Mesangial cell (primary cell): ENCODE measurements around the gene PCDHGA8. TPM values are rescaled to one million over a fixed set of nuclear protein-coding genes. Genes with fewer than 3 reads are reported as not detected.

Experiments
- total RNA-seq: library from RNA; depleted of rRNA; stranded (reverse); fragments of >200 nt; gene quantifications from 2 replicates; pipeline ENCODE4 v1.2.3, GENCODE V29; 2015

Gene PCDHGA8
- total RNA-seq, result under 0.01 and 0.89 TPM in 2 replicates

GRCh38 chr5:141392429-141393198, at the start of gene PCDHGA8:
Gene PCDHGA8 (plus strand): TSS chr5:141392633. CDS start chr5:141392814, 181 bp downstream.

DNA sequence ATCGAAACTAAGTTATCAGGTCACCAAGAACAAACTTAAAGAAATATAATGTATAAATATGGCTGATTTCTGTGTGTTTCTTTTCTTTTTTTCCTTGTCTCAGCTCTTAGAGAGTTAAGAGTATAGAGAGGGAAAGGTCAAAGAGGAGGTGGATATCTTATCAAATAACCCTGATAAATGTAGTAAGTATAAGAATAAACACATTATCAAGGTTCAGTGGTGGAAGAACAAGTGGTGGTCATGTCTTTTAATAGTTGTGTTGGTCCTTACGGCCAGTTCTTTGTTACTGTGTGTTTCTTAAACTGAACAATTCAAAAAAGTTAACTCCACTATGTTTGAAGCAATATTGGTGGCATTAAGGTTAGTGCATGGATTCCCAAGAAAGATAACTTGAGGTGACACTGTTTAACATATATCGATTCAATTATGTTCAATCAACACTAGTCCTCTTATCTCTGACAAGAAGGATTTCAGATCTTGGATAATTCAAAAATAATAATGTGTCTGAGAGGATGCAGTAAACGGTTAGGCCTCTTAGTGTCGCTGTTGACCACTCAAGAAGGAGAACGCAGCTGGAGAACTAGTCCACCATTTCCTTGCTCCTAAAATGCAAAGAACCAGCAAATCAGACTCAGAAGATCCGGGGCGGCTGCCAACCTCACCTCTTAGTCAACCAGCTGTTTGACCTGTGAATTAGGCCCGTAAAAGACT, 49.0 kb upstream of the PCDHGA8 start, which contains the start of gene PCDHGA3:
Gene PCDHGA3 (plus strand): TSS at position 588 of the 711 bp plus-strand sequence. CDS start 205 bp downstream, outside the sequence.

GRCh38 chr5:141349917-141350619, 42.4 kb upstream of the PCDHGA8 start, which contains the start of gene PCDHGB1:
Gene PCDHGB1 (plus strand): TSS chr5:141350099. CDS start chr5:141350261, 162 bp downstream.

GRCh38 chr5:141354900-141355469, 37.4 kb upstream of the PCDHGA8 start, which contains the start of gene PCDHGA4:
Gene PCDHGA4 (plus strand): TSS chr5:141355021. CDS start chr5:141355108, 87 bp downstream.

GRCh38 chr5:141359790-141360426, 32.5 kb upstream of the PCDHGA8 start, which contains the start of gene PCDHGB2:
Gene PCDHGB2 (plus strand): TSS chr5:141359994. CDS start chr5:141360136, 142 bp downstream.

GRCh38 chr5:141363952-141364660, 28.3 kb upstream of the PCDHGA8 start, which contains the start of gene PCDHGA5:
Gene PCDHGA5 (plus strand): TSS chr5:141364162. CDS start chr5:141364331, 169 bp downstream.

DNA sequence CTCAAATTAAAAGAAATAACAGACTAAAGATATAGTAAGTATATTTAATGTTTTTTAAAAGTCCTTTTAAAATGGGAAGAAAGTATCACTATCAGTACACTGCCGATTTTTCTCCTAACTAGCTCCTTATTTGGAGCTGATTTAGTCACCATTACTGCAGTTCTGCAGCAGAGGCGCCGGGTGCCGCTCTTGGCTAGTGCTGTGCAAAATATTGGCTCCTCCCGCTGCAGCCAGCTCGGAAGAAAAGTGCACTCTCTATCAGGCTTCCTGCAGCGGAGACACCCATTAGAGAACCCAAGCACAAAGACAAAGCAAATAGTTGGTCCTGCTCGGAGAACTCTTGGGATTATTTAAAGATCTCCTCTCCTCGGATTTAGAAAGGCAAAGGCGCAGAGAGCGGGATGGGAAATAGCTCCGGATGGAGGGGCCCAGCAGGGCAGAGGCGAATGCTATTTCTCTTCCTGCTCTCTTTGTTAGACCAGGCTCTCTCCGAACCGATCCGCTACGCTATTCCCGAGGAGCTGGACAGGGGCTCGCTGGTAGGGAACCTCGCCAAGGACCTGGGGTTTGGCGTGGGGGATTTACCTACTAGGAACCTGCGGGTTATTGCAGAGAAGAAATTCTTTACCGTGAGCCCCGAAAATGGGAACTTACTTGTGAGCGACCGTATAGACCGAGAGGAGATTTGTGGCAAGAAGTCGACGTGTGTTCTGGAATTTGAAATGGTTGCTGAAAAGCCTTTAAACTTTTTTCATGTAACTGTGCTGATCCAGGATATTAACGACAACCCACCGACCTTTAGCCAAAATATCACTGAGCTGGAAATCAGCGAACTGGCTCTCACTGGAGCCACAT, 22.2 kb upstream of the PCDHGA8 start, which contains the start of gene PCDHGB3:
Gene PCDHGB3 (plus strand): TSS at position 249 of the 855 bp plus-strand sequence. CDS start 153 bp downstream, at position 402.

DNA sequence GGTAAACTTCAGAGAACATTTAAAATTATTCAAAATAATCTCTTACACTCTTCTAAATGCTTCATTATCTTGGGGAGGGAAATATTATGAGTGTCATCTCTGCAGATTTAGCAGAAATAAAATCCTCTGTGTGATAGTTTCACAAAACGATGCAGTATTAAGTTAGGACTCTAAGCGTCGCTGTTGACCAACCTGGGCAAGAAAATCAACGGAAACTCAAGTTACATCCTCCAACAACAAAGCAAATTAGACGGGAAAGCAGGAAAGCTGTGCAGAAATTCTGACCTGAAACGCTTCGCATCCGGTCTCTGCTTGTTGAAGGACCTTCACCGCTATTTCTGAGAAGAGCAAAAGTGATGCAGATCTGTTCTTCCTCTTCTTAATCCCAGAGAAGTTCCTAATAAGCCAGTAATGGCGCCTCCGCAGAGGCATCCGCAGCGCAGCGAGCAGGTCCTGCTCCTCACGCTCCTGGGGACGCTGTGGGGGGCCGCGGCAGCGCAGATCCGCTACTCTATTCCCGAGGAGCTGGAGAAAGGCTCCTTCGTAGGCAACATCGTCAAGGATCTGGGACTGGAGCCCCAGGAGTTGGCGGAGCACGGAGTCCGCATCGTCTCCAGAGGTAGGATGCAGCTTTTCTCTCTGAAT, 18.6 kb upstream of the PCDHGA8 start, which contains the start of gene PCDHGA6:
Gene PCDHGA6 (plus strand): TSS at position 219 of the 645 bp plus-strand sequence. CDS start 193 bp downstream, at position 412.

GRCh38 chr5:141382469-141383294, 9.8 kb upstream of the PCDHGA8 start, which contains the start of gene PCDHGA7:
Gene PCDHGA7 (plus strand): TSS chr5:141382742. CDS start chr5:141382900, 158 bp downstream.

GRCh38 chr5:141387557-141388311, 4.7 kb upstream of the PCDHGA8 start, which contains the start of gene PCDHGB4:
Gene PCDHGB4 (plus strand): TSS chr5:141387698. CDS start chr5:141387885, 187 bp downstream.

DNA sequence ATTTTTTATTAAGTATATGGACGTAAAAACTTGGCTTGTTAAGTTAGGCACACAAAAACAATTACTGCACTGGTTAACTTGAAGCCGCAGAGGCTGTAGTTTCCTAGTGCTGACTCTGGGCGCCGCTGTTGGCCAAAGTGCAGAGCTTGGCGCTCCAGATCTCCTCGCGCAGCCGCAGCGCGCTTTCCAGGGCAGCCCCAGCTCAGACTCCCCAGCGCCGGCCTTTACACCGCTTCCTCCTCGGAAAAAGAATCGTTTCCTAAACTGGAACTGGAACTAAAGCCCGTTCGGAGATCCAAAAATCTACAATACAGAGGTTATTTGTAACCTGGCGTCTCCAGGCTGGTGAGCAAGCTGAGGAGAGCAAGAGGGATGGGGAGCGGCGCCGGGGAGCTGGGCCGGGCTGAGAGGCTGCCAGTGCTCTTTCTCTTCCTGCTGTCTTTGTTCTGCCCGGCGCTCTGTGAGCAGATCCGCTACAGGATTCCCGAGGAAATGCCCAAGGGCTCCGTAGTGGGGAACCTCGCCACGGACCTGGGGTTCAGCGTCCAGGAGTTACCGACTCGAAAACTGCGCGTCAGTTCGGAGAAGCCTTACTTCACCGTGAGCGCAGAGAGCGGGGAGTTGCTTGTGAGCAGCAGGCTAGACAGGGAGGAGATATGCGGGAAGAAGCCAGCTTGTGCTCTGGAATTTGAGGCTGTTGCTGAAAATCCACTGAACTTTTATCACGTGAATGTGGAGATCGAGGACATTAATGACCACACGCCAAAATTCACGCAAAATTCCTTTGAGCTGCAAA, 5.5 kb downstream of the PCDHGA8 start, which contains the start of gene PCDHGB5:
Gene PCDHGB5 (plus strand): TSS at position 192 of the 796 bp plus-strand sequence. CDS start 181 bp downstream, at position 373.

GRCh38 chr5:141402553-141403243, 10.3 kb downstream of the PCDHGA8 start, which contains the start of gene PCDHGA9:
Gene PCDHGA9 (plus strand): TSS chr5:141402778. CDS start chr5:141402953, 175 bp downstream.

DNA sequence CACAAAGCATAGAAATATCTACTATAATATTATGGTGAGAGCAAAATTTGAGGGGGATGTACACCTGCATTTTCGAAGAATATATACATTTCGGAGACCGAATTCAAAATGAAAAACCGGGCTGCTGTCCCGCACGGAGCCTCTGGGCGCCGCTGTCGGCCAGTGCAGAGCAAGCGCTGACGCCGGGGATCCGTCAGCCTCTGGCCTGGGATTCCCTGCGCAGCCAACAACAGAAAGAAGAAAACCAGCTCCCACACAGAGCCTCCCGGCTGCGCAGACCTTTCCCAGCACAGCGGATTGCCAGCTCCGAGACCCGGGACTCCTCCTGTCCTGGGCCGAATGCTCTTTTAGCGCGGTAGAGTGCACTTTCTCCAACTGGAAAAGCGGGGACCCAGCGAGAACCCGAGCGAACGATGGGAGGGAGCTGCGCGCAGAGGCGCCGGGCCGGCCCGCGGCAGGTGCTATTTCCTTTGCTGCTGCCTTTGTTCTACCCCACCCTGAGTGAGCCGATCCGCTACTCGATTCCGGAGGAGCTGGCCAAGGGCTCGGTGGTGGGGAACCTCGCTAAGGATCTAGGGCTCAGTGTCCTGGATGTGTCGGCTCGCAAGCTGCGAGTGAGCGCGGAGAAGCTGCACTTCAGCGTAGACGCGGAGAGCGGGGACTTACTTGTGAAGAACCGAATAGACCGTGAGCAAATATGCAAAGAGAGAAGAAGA, 15.5 kb downstream of the PCDHGA8 start, which contains the start of gene PCDHGB6:
Gene PCDHGB6 (plus strand): TSS at position 232 of the 716 bp plus-strand sequence. CDS start 182 bp downstream, at position 414.

DNA sequence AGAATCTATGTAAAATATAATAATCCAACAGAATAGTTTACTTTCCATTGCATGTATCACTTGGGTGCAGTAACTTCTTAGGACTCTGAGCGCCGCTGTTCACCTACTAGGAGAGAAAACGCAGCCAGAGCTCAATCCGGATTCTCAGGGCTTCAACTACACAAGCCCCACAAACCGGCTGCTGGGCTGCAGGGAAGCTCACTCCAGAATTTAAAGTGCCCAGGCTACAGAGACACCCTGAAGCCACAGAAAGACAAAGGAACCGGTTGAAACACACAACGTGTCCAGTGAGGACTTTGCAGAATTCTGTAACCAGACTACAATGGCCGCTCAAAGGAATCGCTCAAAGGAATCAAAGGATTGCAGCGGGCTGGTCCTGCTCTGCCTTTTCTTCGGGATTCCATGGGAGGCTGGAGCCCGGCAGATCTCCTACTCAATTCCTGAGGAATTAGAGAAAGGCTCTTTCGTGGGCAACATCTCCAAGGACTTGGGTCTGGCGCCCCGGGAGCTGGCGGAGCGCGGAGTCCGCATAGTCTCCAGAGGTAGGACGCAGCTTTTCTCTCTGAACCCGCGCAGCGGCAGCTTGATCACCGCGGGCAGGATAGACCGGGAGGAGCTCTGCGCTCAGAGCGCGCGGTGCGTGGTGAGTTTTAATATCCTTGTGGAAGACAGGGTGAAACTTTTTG, 20.6 kb downstream of the PCDHGA8 start, which contains the start of gene PCDHGA10:
Gene PCDHGA10 (plus strand): TSS at position 134 of the 686 bp plus-strand sequence. CDS start 189 bp downstream, at position 323.

